ENCODE measurements around the gene C12orf43.

DNA sequence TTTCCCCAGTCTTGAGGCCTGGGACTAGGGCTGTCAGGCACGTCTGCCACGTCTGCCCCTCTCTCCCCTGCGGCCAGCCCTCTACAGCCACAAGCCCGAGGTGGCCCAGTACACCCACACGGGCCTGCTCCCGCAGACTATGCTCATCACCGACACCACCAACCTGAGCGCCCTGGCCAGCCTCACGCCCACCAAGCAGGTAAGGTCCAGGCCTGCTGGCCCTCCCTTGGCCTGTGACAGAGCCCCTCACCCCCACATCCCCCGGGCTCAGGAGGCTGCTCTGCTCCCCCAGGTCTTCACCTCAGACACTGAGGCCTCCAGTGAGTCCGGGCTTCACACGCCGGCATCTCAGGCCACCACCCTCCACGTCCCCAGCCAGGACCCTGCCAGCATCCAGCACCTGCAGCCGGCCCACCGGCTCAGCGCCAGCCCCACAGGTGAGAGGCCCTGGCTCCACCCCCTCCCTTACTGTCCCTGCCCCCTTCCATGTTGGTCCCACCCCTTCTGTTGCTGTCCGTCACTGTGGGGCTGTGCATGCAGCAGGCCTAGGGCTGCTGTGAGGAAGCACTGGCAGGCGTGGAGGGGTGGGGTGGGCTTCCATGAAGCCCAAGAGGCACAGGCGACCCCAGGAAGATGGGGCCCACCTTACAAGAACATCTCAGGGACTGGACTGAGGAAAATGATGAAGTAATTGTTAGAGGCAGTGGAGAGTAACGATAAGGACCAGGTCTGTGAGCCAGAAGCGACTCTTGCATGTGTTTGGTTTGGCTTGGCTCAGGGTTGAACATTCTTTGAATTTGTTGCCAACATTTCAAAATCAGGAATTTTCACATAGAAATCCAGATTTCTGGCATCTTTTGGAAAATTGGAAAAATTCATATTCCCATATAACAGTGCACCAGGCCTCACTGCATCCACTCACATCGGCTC is 16.8 kb downstream of the C12orf43 start:
- TF ChIP-seq, protein P1, sequence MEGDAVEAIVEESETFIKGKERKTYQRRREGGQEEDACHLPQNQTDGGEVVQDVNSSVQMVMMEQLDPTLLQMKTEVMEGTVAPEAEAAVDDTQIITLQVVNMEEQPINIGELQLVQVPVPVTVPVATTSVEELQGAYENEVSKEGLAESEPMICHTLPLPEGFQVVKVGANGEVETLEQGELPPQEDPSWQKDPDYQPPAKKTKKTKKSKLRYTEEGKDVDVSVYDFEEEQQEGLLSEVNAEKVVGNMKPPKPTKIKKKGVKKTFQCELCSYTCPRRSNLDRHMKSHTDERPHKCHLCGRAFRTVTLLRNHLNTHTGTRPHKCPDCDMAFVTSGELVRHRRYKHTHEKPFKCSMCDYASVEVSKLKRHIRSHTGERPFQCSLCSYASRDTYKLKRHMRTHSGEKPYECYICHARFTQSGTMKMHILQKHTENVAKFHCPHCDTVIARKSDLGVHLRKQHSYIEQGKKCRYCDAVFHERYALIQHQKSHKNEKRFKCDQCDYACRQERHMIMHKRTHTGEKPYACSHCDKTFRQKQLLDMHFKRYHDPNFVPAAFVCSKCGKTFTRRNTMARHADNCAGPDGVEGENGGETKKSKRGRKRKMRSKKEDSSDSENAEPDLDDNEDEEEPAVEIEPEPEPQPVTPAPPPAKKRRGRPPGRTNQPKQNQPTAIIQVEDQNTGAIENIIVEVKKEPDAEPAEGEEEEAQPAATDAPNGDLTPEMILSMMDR (IDR thresholded peaks at IDR 0.05), result no peak
- no peak for TF ChIP-seq POLR2AphosphoS5 (IDR thresholded peaks at IDR 0.05)
